Fibroblast of villous mesenchyme (primary cell): ENCODE results near the gene PRKD3. TPM values are rescaled to one million over a fixed set of nuclear protein-coding genes. Genes with fewer than 3 reads are reported as not detected.
A peak's percentile ranks its signal among the peaks of the same experiment; 100 is the strongest.

Experiments used
- DNase-seq: peaks from one replicate; pipeline ENCODE4 v3.0.0-alpha.2; 2010; ENCODE audit warnings: low read depth
- H3K4me3 ChIP-seq: 2 replicates; pipeline ENCODE4 v1.5.1; 2011; ENCODE audit warnings: low read depth, mild to moderate bottlenecking, low read length
- CTCF ChIP-seq: IDR thresholded peaks from 2 replicates; pipeline ENCODE4 v1.5.1; 2012; ENCODE audit warnings: low read depth, mild to moderate bottlenecking, low read length; ENCODE audit not compliant: insufficient read depth
- total RNA-seq: library from RNA; depleted of rRNA; stranded (reverse); fragments of >200 nt; gene quantifications from 2 replicates; pipeline ENCODE4 v1.2.3, GENCODE V29; 2012

PRKD3 gene
- total RNA-seq, result 59.9 and 85.9 TPM in 2 replicates

- no peak for TF ChIP-seq CTCF
- peak within 1 kb of the TSS; percentile 86 for H3K4me3 ChIP-seq
- peak; percentile 48 for DNase-seq
Observed at GRCh38 chr2:37324786-37325624, at the start of gene PRKD3. PRKD3 (minus strand) TSS chr2:37324833; CDS start chr2:37316524, 8,309 bp downstream.

GRCh38 chr2:37372000-37372399, 47.4 kb upstream of the PRKD3 start:
- H3K4me3 ChIP-seq, result no peak overlapping the region

GRCh38 chr2:37370666-37371065, 46.0 kb upstream of the PRKD3 start:
- DNase-seq, result no peak
- no peak for TF ChIP-seq CTCF
- H3K4me3 ChIP-seq, result no peak overlapping the region

More at GRCh38 chr2:37372000-37372399, 47.4 kb upstream of the PRKD3 start:
- TF ChIP-seq CTCF, result no peak
- DNase-seq, result no peak

- TF ChIP-seq CTCF, result no peak
Observed at GRCh38 chr2:37367984-37368383, 43.4 kb upstream of the PRKD3 start.

GRCh38 chr2:37367310-37367709, 42.7 kb upstream of the PRKD3 start:
- TF ChIP-seq CTCF, result no peak
- DNase-seq, result no peak
- H3K4me3 ChIP-seq, result no peak overlapping the region

More at GRCh38 chr2:37367984-37368383, 43.4 kb upstream of the PRKD3 start:
- no peak for DNase-seq
- H3K4me3 ChIP-seq, result no peak overlapping the region

GRCh38 chr2:37366773-37367172, 42.1 kb upstream of the PRKD3 start:
- DNase-seq, result no peak
- no peak overlapping the region for H3K4me3 ChIP-seq
- no peak for TF ChIP-seq CTCF
